ENCODE results near the gene DYNLT2B. TPM values are rescaled to one million over a fixed set of nuclear protein-coding genes. Genes with fewer than 3 reads are reported as not detected.
A peak's percentile ranks its signal among the peaks of the same experiment; 100 is the strongest.
"Not testable (repeated sequence)": the region's sequence is repeated elsewhere in the genome, so short reads cannot be mapped to it uniquely, and the experiment has no call there.

The DYNLT2B gene
- 5.9 and 6.7 TPM in 2 replicates for total RNA-seq

DNA sequence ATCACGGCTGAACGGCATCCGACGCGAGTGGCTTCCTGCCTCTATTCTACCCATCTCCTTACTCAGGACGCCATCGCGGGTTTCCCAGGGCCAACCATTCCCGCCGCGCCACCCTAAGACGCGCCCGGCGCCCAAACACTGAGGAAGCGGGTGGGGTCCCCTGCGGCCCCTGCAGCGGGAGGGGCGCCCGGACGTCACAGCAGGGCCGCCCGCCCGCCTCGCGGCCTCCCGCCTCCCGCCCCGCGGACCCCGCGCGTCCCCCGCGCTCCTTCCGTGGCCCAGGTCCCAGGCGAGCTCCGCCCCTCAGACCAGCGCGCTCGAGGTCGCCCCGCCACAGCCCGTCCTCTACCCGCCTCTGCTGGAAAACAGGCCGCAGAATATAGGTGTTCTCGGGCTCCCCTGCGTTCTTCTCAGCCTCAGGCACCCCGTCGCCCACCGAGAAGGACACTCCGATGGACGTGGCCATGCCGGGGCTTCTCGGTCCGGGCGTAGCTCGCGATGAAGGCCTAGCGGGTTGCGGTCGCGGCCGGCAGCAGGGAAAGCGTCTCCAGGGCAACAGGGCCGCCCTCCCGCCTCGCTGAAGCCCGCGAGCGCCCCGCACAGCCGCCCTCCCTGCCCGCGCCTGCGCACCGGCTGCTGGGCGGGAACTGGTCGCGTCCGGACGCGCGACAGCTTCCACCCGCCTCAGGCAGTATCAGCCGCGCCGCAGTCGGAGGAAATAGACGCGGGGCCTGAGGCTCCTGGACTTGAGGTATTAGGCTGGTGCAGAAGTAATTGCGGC lies at the start of gene DYNLT2B:
Gene DYNLT2B, minus strand, starts transcription at position 554 of the 781 bp plus-strand sequence. Its CDS starts 88 bp downstream, at position 466.
- peak; percentile 95 for DNase-seq (ENCODE audit: low read depth in 2 of 2)

DNA sequence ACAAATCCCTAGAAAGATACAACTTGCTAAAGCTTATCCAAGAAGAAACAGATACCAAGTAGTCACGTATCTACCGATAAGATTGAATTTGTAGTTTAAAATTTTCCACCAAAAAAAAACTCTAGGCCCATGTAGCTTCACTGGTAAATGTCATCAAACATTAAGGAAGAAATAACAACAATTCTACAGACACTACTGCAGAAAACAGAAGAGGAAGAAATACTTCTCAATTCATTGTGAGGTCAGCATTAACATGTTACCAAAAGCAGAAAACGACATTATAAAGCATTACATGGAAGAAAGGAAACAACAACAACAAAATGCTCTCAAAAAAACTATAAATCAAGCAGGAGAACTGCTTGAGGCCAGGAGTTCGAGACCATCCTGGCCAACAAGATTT lies 47.7 kb upstream of the DYNLT2B start:
- DNase-seq (ENCODE audit: low read depth in 2 of 2), result no peak

DNA sequence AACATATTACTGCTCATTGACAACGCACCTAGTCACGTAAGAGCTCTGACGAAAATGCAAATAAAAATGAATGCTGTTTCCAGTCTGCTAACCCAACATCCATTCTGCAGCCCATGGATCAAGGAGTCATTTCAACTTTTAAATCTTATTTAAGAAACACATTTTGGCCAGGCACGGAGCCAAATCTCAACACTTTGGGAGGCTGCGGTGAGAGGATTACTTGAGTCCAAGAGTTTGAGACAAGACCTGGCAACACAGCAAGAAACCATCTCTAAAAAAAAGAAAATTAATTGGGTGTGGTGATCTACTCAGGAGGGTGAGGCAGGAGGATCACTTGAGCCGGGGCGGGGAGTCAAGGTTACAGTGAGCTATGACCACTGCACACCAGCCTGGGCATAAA lies 42.5 kb upstream of the DYNLT2B start:
- no peak for DNase-seq (ENCODE audit: low read depth in 2 of 2)

DNA sequence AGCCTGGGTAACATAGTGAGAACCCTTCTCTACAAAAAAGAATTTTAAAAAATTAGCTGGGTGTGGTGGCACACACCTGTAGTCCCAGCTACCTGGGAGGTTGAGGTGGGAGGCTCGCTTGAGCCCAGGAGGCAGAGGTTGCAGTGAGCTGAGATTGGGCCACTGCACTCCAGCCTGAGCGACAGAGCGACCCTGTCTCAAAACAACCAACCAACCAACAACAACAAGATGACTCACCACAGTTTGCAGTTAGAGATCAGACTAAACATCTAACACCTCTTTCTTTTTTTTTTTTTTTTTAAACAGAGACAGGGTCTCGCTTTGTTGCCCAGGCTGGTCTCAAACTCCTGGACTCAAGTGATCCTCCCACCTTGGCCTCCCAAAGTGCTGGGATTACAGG lies 40.5 kb upstream of the DYNLT2B start:
- DNase-seq (ENCODE audit: low read depth in 2 of 2), result not testable (repeated sequence)

DNA sequence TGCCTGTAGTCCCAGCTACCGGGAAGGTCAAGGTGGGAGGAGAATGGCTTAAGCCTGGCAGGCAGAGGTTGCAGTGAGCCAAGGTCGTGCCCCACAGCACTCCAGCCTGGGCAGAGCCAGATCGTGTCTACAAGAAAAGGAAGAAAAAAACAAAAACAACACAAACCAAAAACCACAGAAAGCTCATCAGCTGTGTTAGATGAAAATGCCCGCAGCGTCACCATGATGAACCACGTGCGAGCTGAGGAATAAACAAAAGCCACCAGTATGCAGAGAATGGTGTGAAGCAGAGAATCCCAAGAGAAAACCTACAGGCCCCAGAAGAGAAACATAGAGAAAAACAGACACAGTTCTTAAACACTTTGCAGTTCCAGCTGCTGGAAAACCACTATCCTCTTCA lies 39.9 kb upstream of the DYNLT2B start:
- DNase-seq (ENCODE audit: low read depth in 2 of 2), result no peak

DNA sequence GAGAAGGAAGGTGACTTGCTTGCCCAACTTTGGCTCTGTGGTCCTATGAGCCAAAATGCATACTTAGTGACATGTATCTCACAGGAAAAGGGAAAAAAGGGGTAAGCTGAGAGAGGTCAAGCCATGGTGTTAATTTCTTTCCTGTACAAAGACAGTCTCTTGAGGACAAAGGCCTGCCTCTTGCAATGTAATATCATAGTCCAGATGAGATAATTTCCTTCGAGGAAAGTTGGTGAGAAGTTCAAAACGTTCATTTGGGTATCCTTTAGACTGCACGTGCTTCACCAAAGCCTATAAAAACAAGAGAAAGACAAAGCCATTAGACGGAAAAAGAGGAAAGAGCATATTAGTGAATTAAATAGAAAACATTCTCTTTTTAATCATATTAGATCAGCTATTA lies 38.5 kb upstream of the DYNLT2B start:
- DNase-seq (ENCODE audit: low read depth in 2 of 2), result peak in 1 of 2 donors; percentile 63

DNA sequence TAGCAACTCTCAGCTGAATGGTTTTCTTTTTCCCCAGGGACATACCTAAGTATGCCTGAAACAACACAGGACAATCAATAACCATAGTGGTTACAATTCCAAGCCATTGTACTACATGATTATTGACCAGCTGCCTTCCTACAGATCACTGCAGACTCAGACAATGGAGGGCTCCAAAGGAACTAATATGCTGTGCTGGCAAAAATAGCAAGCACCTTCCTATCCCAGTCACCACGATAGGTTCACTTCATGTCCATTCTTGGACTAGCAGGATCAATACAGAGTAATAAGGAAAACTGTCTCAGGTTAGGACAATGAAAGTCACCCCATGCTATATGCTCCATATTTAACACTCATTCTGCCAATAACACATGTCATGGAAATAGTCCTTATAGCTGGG lies 37.6 kb upstream of the DYNLT2B start:
- DNase-seq (ENCODE audit: low read depth in 2 of 2), result no peak

DNA sequence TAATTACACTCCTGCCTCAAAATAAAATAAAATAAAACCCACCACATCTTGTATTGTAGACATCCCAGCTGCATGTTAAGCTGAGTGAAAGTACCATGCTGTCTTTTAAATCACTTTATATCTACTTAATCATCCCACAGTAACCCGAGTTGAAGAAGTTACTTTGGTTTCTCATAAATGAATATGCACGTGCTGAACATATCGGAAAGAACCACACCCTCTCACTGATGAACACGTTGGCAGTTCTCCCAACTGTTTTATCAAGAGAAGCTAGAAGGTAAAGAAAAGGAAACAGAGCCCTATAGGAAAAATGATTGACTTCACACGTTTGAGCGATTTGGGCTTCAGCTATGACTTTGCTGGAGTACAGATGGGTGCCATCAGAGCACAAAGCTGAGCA lies 36.1 kb upstream of the DYNLT2B start:
- DNase-seq (ENCODE audit: low read depth in 2 of 2), result no peak

DNA sequence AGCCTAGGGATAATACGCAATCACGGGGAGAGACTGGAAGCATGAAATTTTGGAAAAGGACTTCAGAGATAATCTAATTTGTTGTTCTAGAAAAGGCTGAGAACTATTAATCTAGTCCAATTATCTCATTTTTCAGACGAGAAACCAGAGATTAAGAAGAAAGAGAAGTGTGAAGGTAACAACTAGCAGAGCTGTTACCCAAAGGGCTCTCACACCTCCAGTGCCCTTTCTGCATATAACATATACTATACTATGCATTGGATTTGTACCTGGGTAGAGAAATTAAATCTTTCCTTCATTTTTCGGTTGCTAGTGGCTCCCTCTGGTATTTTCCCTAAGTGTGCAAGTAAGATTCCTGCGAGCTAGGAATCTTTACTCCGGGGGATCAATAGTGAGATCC lies 33.5 kb upstream of the DYNLT2B start:
- DNase-seq (ENCODE audit: low read depth in 2 of 2), result no peak

DNA sequence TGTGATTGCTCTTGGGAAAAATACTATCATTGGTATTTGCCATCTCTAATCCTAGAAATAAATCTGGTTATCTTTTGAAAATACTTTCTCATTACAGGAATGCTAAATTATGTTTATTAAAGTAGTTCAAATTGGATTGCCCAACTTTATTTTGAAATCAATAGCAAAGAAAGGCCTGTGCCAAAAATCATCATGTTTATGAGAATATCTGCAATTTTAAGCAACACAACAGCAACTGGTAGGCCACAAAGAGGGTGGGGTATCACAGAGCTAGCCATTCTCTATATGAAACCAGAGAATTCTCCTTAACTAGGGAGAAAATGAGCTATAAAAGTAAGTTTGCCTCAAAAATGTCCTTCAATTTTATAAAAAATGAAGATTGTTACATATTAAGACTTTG lies 32.0 kb upstream of the DYNLT2B start:
- DNase-seq (ENCODE audit: low read depth in 2 of 2), result no peak

DNA sequence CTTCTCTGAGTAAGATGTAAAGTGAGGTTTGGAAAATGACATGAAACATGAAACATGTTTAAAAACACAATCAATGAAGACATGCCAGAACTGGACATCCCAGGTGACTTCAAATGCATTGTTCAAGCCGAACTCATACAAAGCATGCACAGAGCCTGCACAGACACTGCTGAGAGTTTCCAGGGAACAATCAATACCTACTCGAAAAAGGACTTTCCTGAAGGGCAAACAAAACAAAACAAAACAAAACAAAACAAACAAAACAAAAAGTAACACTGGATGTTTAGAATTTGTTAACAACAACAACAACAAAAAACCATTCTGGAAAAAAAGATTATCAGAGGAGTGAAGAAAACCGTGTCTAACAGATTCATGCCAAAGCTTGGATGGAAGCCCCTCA lies 30.7 kb upstream of the DYNLT2B start:
- DNase-seq (ENCODE audit: low read depth in 2 of 2), result no peak

DNA sequence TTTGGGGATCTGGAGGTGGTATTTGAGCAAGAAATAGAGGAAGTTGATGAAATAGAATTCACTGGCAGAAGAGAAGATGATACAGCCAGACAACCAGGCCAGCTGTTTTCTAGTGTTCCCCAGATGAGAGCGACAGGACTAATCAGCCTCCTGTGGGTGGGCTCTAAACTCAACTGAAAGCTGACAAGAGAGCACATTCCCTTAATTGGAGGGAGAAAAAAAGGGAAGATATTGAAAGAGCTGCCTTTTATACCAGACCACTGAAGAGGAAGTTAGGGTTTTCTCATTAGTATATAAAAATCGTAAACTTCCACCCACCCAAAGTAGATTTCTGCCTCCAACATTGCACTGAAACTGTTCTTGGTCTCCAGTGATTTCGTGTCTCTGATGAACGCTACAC lies 26.6 kb upstream of the DYNLT2B start:
- no peak for DNase-seq (ENCODE audit: low read depth in 2 of 2)

DNA sequence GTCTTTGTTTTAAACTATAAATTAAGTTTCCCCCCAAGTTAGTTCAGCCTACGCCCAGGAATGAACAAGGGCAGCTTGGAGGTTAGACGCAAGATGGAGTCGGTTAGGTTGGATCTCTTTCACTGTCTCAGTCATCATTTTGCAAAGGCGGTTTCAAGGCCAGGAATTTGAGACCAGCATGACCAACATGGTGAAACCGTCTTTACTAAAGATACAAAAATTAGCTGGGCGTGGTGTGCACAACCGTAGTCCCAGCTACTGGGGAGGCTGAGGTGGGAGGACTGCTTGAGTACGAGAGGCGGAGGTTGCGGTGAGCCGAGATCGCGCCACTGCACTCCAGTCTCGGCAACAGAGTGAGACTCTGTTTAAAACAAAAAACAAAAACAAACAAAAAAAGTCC lies 25.9 kb upstream of the DYNLT2B start:
- DNase-seq (ENCODE audit: low read depth in 2 of 2), result not testable (repeated sequence)

DNA sequence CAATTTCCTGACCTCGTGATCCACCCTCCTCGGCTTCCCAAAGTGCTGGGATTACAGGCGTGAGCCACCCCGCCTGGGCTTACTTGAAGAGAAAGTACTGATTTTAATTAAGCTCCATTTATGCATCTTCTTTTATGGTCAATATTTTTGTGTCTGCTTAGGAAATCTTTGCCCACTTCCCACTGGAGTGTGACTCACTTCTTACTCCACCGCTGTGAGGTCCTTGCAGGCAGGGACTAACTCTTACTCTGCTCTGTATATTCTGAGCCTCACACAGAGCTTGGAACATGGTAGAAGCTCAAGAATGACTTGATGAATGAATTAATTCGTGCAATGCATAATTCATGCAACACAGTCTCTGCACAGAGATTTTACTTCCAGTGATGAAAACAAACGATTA lies 23.1 kb upstream of the DYNLT2B start:
- peak in 1 of 2 donors; percentile 66 for DNase-seq (ENCODE audit: low read depth in 2 of 2)

DNA sequence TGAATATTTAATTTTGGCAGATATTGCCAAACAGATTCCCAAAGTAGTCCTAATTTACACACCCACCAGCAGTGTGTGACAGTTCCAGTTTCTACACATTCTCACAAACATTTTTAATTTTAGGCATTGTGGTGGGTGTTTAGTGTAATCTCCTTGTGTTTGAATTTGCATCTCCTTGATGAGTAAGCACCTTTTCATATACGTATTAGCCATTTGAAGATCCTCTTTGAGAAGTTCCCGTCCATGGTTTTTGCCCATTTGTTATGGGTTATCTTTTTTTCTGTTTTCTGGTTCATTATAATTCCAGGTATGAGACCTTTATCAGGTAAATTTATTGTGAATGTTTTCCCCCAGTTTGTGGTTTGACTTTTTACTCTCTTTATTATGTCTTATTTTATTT lies 22.4 kb upstream of the DYNLT2B start:
- DNase-seq (ENCODE audit: low read depth in 2 of 2), result no peak

DNA sequence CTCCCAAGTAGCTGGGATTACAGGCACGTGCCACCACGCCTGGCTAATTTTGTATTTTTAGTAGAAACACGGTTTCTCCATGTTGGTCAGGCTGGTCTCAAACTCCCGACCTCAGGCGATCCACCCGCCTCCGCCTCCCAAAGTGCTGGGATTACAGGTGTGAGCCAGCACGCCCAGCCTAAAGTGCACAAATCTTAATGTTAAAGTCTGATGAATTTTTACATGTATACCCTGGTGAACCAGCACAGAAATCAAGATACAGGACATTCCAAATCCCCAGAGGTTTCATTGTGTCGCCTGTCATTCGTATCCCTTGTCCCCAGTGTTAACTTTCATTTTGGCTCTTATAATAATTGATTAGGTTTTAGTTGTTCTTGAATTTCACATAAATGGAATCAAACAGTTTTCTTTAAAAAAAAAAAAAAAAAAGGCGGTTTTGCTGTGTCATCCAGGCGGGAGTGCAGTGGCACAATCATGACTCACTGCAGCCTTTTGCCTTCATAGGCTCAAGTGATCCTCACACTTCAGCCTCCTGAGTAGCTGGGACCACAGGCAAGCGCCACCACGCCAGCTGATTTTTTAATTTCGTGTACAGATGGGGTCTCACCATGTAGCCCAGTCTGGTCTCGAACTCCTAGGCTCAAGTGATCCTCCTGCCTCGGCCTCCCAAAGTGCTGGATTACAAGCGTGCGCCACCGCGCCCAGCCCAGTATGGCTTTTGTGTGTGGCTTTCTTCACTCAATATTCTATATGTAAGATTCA lies 21.6 kb upstream of the DYNLT2B start:
- DNase-seq (ENCODE audit: low read depth in 2 of 2), result peak; percentile 44 to 71

DNA sequence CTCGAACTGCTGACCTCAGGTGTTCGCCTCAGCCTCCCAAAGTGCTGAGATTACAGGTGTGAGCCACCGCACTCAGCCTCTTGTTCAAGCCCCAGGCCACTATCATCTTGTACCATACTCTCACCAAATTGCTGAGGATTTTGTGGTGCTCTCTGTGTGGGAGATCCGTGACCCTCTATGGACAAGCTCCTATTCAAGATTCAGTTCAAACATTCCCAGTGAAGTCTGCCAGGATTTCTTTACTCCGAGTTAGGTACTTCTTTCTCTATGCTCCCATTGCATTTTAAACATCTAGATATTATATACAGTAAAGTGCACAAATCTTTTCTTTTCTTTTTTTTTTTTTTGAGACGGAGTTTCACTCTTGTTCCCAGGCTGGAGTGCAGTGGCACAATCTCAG lies 21.0 kb upstream of the DYNLT2B start:
- no peak for DNase-seq (ENCODE audit: low read depth in 2 of 2)

DNA sequence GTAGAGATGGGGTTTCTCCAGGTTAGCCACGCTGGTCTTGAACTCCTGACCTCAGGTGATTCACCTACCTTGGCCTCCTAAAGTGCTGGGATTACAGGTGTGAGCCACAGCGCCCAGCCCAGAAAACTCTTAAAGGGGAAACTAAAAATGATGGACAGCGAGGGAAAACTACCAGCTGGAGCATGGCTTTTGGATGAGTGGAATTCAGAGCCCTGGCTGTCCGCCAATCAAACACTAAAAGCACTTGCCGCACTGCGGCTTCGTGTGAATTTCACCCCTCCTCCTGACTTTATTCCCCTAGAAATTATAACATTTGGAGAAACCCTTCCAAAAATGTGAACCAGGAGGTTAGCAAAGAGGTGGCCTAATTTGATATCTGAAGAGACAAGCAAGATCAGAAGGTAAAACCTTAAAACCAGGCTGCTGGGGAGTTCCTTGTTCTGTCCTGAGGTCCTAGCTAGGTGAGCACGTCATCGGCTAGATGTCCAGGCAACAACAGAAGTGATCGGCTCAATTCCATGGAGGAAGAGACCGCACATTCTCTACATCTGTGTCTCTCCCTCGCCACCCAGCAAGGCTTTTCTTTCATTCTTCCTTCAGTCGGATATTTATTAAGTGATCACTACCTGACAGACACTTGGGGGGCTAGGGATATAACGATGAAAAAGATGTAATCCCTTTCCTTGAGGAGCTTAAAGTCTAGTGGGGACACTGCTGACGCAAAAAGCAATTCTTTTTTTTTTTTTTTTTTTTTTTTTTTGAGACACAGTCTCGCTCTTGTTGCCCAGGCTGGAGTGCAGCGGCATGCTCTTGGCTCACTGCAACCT lies 18.5 kb upstream of the DYNLT2B start:
- peak in 1 of 2 donors; percentile 25 for DNase-seq (ENCODE audit: low read depth in 2 of 2)

DNA sequence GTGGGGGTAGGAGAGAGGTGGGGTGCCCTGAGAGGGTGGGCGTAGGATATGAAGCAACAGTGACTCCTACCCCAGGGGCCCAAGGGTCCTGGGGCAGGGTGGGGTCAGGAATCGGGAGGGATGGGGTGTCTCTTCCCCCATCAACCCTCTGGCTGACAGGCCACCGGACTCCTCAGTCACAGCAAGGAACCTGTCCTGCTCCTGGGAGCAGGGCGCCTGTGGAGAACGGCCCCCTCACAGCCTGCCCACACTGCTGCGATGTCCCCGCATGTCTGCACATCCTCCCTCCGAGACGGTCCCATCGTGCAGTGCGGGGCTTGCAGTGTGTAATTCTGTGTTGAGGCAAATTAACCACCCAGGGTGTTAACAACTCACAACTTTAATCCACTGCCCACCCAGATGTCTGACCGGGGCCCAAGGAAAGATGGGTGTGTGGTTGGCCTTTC lies 17.5 kb upstream of the DYNLT2B start:
- no peak for DNase-seq (ENCODE audit: low read depth in 2 of 2)

DNA sequence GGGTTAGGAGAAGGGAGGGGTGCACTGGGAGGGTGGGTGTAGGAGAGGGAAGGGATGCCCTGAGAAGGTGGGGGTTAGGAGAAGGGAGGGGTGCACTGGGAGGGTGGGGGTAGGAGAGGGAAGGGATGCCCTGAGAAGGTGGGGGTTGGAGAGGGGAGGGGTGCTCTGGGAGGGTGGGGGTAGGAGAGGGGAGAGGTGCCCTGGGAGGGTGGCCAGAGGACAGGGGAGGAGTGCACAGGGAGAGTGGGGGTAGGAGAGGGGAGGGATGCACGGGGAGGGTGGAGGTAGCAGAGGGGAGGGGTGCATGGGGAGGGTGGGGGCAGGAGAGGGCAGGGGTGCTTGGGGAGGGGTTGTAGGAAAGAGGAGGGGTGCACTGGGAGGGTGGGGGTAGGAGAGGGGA lies 16.9 kb upstream of the DYNLT2B start:
- no peak for DNase-seq (ENCODE audit: low read depth in 2 of 2)

DNA sequence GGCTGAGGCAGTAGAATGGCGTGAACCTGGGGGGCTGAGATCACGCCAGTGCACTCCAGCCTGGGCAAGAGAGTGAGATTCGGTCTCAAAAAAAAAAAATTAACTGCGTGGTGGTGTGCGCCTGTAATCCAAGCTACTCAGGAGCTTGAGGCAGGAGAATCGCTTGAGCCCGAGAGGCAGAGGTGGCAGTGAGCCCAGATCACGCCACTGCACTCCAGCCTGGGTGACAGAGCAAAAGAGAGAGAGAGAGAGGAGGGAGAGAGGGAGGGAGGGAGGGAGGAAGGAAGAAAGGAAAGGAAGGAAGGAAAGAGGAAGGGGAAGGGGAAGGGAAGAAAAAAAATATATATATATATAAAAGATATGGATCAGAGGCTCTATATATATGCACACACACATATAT lies 14.1 kb upstream of the DYNLT2B start:
- no peak for DNase-seq (ENCODE audit: low read depth in 2 of 2)

DNA sequence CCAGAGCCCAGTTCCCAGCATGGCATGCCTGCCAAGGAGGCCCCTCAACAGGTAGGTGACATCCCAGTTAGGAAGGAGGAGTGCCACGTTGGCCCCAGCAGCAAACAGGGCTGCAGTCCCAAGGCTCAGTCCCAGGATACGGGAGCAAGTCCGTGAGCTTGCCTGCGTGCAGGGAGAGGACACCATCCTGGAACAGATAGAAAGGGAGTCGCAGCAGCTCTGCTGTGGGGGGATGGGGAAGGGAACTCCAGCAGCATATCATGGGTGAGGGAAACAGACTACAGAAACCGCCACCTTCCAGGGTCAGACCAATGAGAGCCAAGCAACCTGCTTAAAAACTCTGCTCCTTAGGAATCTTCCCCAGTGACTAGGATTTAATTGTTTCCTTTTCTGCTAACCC lies 9.4 kb upstream of the DYNLT2B start:
- no peak for DNase-seq (ENCODE audit: low read depth in 2 of 2)
